HuH-7 (cell line): ENCODE measurements around the gene ARHGAP6.
"Not testable (repeated sequence)": the region's sequence is repeated elsewhere in the genome, so short reads cannot be mapped to it uniquely, and the experiment has no call there.

Experiments
- DNase-seq: peaks from one replicate; pipeline ENCODE4 v3.0.0; 2011; ENCODE audit warnings: low spot score

ARHGAP6 gene

DNA sequence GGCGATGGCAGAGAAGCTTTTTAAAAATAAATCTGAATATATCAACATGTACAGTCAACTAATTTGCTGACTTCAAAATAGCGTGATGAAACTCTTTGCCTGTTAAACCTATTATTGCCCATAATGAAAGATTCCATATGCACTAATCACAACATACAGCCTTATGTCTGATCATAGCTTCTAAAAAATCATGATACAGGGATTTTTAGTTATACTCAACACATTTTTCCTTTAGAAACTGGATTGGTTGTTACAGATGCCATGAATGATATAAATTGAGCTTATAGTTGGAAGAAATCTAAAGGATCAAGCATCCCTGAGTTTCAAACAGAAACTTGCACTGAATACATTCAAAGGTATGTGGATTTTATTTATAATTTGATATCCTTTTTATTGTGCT, 372.6 kb downstream of the ARHGAP6 start, which contains the start of gene AMELX:
AMELX (plus strand) TSS at position 301 of the 400 bp plus-strand sequence. CDS start 1,376 bp downstream, outside the sequence.
- no peak for DNase-seq

DNA sequence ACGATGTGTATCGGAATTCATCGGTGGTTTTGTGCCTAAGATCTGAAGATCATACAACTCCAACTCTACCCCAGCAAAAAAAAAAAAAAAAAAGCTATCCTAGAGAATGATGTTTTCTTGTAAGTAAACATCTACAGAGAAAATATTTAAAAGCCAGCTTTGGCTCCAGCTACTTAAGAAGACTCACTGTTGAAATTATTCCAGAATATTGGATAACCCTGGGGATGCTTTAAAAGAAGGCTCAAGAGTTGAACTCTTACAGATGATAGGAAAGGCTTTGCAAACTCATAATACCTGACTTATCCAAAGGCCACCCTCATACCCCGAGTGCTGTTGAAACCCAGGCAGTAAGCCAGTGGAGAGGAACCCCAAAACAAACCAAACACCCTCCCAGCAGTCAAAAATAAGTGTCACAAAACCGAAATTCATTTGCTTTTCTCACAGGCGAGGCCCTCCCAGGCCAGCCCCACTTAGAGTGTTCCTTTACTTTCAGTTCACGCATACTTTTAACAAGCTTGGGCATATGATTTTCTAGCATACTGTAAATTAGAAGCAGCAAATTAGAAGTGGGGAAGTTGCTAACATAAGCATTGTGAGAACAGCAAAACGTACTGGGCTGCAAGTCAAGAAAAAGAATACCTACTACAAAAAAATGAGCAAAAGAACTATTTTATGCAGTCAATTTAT, 375.2 kb downstream of the ARHGAP6 start:
- DNase-seq, result no peak

DNA sequence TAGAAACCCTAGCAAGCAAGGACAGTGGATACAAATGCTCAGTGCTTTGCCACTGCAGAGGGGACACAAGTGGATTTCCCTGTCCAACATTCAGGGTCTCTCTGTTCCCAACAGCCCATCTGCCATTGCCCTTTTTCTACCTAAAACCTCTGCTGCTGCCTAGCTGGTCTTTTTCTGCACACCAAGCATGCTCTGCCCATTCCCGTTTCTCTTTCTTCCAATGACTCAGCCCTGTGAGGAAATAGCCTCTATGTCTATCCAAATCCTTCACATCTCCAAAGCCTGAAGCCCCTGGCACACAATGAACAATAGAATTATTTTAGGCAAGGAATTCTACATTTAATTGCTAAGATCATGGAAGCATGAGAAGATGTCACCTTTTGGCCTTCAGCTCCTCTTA, 378.2 kb downstream of the ARHGAP6 start:
- no peak for DNase-seq

DNA sequence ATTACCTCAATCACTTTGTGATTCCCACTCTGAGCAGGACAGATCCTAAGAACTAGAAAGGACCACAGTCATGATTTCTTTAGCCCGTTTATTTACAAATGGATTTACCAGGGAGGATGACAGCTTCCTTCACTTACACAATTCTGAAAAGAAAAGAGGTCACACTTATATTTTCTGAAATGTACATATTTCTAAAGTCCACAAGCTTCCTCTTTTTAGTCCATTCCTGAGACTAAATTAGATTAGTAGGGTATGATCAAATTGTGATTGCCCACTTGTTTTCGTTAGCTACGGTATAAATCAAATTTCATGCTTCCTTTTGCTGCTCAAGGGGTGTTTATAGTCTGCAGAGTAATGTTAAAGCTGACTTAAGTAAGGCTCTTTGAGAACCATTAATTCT, 380.1 kb downstream of the ARHGAP6 start:
- DNase-seq, result no peak

DNA sequence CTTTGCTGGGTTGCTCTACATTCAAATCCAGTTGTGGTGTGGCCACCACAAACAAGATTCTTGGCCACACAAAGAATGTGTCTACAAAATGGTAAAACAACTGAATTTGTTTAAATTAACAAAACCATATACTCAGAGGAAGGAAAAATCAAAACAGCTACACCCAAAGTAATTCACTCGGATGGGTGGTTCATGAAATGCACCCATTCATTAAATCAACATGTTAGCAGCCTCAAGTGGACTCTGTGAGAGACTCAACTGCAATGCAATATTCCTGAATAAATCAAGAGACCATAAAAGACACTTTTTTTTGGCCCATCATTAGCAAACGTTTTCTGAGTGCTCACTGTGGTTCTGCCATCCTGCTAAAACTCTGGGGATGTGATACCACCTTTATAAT, 383.7 kb downstream of the ARHGAP6 start:
- DNase-seq, result no peak

GRCh38 chrX:11273544-11273943, 392.2 kb downstream of the ARHGAP6 start:
- DNase-seq, result no peak

GRCh38 chrX:11272863-11273262, 392.9 kb downstream of the ARHGAP6 start:
- no peak for DNase-seq

- no peak for DNase-seq
Observed at GRCh38 chrX:11272290-11272689, 393.4 kb downstream of the ARHGAP6 start.

DNA sequence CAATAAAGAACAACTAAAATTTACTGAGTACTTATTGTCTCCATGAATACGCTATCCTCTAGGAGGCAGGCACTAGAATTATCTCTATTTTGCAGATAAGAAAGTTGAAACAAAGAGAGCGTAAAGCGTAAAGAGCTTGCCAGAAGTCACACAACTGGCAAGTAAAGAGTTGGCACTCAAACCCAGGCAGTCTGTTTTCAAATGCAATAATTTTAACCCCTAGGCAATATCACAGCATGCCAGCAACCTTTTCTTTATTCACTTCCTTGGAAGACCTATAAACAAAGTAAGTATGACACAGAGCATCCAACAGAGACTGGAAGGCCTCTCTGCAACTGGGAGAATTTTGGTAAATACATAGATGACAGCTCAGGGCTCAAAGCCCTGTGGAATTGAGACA, 395.7 kb downstream of the ARHGAP6 start:
- no peak for DNase-seq

DNA sequence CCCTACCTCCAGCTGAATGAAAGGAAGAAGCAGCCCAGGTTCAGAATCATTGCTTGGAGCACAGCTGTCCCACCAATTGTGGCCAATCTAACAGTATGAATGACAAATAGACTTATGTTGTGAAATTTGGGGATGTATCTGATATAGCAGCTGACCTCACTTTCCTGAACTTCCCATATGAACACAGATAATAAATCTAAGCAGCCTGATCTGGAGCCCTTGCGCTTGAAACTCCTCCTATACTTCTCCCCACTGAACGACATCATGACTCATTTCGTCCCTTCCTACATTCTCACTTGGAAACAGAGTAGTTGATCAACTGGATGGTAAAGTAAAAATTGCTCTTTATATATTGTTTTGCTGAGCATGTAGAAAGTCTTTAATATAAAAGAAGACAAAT, 396.7 kb downstream of the ARHGAP6 start:
- DNase-seq, result no peak

DNA sequence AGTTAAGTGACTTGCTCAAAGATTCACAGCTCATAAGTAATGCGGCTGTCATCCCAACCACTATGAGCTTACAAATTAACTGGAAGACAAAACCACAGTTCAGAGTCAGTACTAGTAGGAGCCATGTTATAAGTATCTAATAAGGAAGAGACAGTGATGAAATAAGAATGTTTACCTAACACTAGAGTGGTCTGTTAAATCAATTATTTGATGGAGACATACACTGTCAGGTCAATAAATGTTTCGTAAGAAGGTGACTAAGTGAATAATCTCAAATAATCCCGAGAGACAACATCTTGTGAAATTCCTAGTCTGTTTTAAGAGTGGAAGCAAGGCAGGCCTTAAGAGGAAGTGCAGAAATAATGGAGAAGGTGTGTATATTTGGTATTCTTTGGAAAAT, 398.3 kb downstream of the ARHGAP6 start:
- DNase-seq, result no peak

- DNase-seq, result no peak
Observed at GRCh38 chrX:11266573-11267003, 399.1 kb downstream of the ARHGAP6 start.

GRCh38 chrX:11265352-11265751, 400.4 kb downstream of the ARHGAP6 start:
- DNase-seq, result no peak

DNA sequence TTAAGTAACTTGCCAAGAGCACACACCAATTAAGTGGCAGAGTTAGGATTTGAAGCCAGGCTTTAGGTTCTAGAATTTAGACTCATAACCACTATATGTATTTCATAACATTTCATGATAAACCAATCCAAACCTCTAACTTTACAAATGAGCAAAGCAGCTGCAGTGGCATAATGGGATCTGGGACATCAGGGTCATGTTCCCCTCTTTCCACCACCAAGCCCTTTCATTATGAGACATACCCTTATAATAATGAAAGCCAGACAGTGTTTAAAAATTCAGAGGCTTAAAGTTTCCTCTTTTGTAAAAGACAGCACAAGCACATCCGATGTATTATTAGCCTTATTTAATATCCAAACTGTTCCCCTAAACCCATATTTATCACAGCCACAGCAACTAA, 400.8 kb downstream of the ARHGAP6 start:
- no peak for DNase-seq

DNA sequence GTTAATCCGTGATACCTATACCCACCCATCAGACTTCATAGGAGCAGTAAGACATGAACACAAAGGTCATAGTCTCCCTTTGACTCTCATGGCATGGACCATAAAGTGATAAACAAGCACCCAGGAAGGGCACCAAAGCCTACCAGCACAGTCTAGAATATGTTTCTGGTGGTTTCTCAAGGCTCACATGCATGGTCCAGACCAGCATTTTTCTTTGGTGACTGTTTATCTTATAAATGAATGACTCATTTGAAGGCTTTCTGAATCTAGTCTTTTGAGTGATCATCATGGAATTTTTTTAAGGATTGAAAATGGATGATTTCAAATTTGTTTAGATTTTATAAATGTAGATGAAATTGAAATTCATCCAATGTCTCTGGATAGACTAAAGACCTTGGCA, 404.5 kb downstream of the ARHGAP6 start:
- no peak for DNase-seq

DNA sequence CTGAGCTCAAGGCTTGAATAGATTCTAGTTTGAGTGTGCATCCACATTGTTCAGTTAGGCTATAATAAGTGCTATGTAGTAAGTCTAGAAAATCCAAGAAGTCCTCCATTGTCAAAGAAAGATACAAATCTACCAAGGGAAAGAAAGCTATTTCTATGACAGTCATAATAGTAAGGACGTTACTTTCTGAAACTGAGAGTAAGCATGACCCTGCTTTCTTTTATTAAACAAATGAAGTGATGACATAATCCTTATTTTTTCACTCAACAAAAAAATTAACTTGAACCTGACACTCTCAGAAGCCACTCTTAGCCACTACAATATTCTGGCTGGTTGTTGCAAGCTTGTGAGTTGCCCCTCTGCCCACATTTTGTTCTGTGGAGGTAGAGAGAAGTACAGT, 406.3 kb downstream of the ARHGAP6 start:
- no peak for DNase-seq

GRCh38 chrX:11257711-11258110, 408.0 kb downstream of the ARHGAP6 start:
- DNase-seq, result no peak

DNA sequence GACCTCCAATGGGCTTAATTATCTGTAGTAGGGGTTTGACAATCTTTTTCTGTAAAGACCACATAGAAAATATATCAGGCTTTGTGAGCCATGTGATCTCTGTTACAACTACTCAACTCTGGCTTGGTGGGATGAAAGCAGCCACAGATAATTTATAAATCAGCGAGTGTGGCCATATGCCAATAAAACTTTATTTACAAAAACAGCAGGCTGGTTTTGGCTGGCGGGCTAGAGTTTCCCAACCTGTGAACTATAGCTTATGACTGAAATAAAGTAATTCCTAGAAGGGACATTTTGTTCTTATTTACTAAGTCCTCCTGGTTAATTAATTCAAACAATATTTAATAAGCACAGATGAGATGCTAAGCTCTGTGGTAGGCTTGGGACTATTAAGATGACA, 408.4 kb downstream of the ARHGAP6 start:
- DNase-seq, result no peak

DNA sequence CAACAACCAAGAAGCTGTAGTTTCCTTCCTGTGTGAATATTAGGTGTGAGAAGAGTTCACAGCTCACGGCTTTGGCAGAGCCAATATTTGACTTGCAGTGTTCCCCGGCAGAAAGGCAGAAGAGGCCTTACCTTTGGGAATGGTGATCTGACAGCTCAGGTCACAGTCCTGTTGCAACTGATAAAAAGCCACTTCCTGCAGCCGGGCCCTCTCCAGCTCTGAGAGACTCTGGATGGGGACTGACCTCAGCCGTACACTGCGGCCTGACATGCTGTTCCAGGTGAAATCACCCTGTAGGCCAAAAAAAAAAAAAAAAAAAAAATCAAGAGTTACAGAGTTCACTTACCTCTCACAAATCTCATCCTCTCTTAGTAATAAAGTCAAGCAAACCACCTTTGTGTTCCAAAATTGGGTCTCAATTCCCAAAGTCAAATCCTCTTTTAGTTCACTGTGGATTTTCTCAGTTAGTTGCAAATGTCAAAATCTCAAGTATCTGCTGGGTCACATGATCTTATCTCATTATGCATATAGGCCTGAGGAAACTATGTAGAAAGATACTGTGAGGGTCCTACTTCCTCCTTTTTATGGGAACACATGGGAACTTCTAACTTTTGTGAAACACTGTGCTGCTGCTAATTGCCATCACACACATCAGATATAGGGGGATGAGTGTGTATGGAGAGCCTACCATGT, 411.2 kb downstream of the ARHGAP6 start:
- DNase-seq, result no peak

DNA sequence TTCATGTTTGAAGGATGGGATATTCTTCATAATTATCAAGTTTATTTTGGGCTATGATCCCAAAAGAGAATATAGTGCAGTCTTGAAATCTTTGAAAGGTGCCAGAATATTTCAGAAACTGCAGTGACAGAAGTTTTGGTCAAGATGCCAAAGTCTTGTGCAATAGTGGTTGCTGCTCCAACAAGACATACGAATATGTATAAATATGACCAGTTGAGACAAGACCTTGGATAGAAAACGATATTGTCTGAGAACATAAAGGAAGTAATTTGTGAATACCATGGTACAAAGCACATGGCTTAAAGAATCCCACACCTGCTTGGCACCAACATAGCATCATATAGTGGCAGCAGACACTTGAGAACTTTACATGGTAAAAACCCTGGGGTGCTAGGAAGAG, 421.1 kb downstream of the ARHGAP6 start:
- no peak for DNase-seq

- DNase-seq, result no peak
Observed at GRCh38 chrX:11242704-11243103, 423.0 kb downstream of the ARHGAP6 start.

DNA sequence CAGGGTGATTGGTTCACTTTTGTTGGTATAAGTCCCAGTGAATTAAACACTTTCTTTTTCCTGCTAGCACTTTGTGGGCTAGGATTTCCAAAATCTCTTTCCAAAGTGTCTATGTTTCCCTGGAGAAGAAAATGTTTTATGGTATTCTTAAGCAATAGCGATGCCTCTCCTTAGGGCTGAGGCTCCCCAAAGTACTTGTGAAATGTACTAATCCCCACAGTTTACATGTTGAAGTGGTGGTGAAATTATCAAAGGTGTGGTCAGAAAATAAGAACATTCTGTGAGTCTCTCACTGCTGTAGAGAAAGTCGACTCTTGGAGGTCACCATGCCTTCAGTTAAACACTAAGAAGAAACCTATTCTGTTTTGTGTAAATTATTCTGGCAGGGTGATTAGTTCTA, 424.0 kb downstream of the ARHGAP6 start:
- DNase-seq, result no peak

DNA sequence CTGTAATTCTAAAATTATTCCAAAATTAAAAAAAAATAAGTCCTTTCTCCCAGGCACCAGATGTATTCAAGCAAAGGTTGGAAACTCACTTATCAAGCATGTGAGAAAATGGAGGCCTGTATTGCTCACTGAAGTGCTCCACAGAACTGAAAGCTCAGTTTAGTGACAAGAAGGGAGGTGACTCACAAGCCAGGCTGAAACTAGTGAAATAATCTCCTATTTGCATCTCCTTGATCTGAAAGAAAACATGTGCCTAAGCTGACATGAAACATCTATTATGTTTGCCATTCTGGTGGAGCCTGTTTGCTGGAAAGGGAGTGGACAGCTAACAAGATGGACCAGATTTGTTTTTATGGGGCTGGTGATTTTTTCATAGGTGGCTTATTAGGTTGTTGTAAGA, 426.5 kb downstream of the ARHGAP6 start:
- no peak for DNase-seq

DNA sequence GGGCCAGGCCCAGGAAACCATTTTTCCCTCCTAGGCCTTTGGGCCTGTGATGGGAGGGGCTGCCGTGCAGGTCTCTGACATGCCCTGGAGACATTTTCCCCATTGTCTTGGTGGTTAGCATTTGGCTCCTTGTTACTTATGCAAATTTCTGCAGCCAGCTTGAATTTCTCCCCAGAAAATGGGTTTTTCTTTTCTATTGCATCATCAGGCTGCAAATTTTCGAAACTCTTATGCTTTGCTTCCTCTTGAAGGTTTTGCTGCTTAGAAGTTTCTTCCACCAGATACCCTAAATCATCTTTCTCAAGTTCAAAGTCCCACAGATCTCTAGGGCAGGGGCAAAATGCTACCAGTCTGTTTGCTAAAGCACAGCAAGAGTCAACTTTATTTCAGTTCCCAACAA, 430.3 kb downstream of the ARHGAP6 start:
- not testable (repeated sequence) for DNase-seq
